GM19025 (cell line): ENCODE results near the gene GSG1L.
"Not testable (repeated sequence)": the region's sequence is repeated elsewhere in the genome, so short reads cannot be mapped to it uniquely, and the experiment has no call there.

ENCODE experiments used
- ATAC-seq: cut with Tn5 transposase; IDR thresholded peaks from one replicate; pipeline ENCODE4 v1.9.1; 2021; ENCODE audit warnings: mild to moderate bottlenecking, low read depth, moderate library complexity; ENCODE audit not compliant: unreplicated experiment

GSG1L gene

DNA sequence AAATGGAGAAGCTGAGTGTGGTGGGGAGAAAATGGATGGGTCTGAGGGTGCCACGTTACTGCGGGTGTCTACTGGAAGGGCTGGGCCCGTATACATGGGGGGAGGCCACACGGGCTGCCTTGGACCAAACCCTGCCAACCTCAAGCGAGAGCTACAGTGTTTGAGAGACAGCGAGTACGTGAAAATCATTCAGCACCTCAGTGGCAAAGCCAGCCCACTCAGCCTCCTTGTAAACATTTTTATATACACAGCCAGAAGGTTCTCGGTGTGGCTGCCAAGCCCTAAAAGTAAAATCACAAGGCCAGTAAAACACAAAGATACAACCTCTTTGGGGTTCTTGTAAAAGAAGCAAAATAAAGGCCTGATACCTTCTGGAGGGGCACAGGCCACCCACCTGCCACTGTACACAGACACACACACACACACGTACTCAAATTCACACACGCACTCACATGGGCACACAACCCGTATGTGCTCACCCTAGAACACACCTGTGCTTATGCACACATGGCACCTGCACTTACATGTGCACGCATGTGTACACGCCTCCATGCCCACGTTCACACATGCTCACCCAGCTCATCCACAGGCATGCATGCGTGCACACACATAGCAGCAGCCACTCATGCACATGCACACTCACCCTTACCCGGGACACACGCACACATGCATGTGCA, 102.8 kb downstream of the GSG1L start:
- ATAC-seq, result no peak

DNA sequence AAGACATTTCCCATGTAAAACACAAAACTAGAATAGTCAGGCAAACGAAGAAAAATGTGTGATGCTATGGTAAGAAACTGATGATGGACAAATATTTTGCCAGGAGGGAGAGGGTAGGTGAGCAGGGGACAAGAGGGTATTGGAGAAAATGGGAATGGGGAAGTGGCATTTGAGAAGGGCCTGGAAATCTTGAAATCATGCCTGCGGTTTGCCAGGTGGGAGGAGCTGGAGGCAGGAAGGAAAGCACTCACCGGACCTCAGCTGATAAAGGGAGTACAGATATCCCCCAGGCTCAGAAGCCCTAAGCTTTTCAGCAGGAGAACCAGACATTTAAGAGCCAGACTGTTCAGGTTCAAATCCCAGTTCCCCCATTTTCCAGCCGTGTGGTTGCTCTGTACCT, 103.6 kb downstream of the GSG1L start:
- no peak for ATAC-seq

DNA sequence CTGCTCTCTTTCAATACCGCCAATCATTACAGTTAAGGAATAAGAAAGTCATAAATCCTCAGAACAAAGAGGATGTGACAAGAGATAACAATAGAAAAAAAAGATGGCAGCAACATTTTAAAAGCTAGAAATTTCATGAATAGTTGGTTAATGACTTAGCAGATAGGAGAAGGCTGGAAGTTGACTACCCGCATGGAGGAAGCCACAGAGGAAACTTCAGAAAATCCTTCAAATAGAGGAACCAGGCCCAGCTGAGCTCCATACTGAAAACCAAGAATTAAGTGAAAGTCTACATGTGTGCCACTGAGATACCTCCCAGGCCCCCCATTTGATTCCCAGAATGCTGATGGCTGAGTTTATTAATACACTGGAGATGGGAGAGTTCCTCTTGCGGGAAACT, 109.3 kb downstream of the GSG1L start:
- ATAC-seq, result no peak

DNA sequence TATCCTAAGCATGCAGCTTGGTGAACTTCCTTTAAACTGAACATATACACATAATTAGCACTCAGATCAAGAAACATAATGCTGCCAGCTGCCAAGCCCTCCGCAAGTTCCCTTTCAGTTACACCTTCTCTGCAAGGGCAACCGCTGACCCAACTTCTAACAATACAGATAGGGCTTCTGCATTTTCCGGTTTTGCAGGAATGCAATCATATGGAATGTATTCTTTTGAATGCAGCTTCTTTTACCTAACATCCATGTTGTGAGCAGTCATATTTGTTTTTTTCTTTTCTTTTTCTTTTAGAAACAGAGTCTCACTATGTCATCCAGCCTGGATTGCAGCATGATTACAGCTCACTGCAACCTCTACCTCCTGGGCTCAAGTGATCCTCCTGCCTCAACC, 110.7 kb downstream of the GSG1L start:
- ATAC-seq, result no peak

DNA sequence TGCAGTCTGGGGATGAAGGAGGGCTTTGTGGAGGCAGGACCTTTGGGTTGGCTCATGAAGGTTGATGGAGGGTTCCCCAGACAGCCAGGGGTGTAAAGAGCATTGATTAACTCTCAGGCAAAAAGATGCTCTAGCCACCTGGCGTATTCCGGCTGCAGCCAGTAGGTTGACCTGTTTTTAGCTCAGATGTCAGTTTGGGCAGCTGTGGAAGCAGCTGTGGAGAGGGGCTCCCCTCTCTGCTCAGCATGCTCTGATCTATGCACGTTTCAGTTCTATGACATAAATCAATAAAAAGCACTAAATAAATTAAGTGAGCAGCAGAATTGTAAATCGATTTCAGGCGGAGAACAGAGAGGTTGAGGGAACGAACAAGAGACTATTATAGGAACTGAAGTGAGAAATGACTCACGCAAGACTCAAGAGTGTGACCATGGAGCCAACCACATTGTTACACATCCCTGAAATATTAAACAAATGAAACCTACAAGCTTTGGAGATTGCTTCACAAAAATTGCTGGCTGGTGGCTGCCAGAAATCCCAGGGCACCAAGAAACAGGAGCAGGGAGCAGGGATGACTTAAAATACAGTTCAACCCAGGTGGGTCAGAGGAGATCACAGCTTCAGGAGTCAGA, 111.9 kb downstream of the GSG1L start:
- no peak for ATAC-seq

DNA sequence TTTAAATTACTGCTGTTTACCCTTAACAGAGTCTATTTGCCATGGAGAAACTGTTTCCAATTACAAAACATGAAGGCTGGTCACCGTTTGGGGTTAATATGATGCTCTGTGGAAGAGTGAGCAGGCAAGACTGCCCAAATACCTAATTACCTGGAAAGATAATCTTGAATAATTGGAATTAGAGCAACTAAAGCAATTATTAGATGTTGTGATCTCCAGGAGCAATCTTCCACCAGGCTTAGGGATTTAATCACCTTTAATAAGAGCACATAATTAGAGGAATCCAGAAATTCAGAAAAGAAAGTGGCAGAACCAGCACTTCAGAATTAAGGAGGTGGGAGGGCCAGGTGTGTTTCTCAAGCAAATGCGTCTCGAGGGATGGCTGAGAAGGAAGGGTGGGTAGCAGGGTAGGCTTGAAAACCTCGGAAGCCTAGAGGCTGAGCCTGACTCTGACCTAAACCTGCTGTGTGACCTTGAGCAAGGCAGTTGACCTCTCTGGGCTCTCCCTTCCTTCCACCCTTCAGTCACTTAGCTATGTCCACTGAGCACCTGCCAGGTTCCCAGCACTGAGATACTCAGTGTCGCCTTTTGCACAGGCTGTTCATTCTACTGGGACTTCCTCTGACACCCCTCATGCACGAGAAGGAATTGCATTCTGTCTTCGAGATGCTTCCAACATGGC, 113.2 kb downstream of the GSG1L start:
- ATAC-seq, result no peak

DNA sequence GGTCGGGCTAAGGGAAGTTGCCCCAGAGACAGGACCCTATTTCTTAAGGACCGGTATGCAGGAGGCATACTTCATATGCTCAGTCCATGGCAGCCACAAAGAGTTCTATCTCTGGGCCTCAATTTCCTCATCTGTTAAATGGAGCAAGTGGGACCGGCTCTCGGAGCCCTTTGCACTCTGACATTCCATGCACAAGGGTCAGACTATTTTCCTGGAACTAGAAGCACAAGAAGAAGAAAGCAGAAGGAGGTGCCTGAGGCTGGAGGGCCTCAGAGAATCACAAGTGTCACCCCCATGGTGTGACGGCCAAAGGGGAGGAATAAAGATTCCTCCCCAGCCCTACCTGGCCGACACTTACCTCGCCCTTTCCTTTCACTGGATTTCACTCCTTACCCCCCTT, 115.8 kb downstream of the GSG1L start:
- no peak for ATAC-seq

DNA sequence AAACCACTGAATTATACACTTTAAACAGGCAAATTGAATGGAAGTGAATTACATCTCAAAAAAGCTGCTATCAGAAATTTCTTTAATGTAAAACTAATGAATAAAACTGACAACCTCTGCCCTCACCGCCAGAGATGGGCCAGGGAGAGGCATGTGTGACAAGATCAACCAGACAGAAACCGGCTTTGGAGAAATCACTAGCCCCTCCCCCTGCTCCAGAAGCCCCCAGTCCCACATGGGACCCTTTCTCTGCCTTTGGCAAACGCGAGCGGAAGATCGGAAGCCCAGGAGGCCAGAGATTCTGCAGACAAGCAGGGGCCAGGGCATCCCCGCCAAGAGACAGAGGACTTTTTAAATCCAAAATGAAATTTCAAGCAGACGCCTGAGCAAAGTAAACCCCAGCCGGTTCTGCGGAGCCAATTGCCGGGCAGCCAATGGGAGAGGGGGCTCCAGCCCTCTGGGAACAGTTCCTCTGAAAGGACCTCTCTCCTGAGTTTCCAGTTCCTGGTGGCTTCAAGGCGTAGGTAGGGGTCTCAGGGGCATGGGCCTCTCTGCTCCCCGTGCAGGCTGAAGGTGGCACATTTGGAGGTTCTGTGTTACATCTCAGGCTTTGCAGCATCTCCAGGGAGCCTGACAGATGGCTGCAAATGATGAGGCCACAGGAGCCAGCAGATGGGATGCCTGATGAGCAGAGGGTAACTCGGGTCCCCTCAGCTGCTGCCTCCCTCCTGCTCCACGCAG, 118.1 kb downstream of the GSG1L start:
- ATAC-seq, result no peak

DNA sequence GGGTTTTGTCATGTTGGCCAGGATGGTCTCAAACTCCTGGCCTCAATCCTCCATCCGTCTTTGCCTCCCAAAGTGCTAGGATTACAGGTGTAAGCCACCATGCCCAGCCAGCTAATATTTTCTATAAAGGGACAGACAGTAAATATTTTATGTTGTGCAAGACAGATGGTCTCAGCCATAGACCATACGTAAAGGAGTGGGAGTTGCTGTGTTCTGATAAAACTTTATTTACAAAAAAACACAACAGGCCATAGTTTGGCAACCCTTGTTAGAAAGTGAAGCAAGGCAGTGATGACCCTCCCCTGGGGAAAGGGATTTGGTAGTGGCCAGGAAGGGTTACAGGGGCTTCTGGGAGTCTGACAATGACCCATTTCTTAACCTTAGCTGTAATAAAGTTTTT, 119.7 kb downstream of the GSG1L start:
- no peak for ATAC-seq

DNA sequence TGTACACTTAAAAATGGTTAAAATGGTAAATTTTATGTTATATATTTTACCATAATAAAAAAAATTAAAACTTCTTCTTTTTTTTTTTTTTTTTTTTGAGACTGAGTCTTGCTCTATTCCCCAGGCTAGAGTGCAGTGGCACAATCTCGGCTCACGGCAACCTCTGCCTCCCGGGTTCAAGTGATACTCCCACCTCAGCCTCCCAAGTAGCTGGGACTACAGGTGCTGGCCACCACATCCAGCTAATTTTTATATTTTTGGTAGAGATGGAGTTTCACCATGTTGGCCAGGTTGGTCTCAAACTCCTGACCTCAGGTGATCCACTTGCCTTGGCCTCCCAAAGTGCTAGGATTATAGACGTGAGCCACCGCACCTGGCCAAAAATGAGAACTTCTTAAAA, 121.4 kb downstream of the GSG1L start:
- not testable (repeated sequence) for ATAC-seq

DNA sequence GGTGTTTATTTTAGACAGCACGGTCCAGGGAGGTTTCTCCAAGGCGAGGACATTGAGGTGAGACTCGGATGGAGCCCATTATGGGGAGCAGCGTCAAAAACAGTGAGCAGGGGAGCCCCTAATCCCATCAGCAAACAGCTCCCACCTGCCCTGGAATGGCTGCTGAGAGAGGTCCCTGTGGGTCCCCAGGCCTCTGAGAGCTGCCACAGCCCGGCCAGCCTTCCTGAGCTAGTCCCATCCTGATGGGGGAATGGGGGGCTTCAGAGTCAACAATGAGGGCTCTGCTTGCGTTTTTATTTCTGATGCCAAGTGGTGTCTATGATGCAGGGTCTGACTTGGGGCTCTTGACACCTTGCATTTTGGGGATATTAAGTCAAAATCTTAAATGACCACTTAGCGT, 128.4 kb downstream of the GSG1L start:
- ATAC-seq, result no peak

DNA sequence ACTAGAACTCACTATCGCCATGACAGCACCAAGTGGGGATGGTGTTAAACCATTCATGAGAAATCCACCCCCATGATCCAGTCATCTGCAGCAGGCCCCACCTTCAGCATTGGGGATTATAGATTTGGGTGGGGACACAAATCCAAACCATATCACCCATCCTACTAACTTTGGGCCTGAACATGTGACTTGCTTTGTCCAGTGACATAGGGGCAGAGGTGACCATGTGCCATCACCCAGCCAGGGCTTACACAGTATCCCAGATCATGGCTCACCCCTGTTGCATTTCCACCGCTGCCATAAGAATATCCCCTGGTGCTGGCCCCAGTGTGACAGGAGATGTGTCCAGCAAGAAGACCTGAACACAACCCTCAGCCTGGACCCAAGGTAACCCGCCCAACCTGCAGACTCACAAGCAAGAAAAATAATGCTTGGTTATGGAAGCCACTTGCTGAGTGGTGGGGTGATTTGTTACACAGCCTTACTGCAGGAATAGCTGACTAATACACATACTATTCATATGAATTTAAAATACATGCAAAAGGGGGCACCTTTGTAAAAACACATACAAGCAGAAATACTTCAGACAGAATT, 130.9 kb downstream of the GSG1L start:
- no peak for ATAC-seq

DNA sequence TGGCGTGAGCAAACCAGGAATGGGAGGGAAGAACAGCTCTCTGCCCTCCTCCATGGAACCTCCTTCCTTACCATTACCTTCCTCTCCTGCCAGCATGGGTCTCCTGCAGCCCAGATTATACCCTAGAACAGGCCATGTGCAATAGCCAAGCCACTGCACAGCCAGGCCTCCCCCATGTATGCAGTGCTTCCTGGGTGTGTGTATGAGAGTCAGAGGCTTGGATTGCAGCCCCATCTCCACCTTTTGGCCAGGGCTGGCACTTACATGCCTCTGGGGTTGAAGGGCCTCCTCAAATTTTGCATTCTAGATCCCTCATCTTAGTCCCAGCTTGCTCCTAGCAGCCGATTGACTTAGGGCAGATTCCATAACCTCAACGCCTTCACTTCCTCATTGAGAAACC, 133.7 kb downstream of the GSG1L start:
- ATAC-seq, result no peak

DNA sequence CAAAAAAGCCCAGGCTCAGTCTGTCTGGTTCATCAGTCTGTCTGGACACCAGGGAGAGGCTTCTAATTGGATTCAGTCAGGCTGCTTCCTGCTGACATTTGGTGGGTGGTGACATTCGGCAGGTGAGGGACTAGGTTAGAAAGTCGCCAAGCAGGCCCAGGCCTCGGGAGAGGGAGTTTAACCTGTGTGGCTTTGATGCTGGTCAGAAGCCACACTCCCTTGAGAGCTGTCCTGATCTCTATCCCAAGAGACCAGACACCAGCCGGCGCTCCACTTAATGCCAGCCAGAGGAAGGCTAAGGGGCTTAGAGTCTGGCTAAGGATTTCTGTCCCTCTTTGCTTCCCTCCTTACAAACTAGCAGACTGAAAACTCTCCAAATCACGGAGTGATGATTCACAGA, 135.0 kb downstream of the GSG1L start:
- no peak for ATAC-seq

DNA sequence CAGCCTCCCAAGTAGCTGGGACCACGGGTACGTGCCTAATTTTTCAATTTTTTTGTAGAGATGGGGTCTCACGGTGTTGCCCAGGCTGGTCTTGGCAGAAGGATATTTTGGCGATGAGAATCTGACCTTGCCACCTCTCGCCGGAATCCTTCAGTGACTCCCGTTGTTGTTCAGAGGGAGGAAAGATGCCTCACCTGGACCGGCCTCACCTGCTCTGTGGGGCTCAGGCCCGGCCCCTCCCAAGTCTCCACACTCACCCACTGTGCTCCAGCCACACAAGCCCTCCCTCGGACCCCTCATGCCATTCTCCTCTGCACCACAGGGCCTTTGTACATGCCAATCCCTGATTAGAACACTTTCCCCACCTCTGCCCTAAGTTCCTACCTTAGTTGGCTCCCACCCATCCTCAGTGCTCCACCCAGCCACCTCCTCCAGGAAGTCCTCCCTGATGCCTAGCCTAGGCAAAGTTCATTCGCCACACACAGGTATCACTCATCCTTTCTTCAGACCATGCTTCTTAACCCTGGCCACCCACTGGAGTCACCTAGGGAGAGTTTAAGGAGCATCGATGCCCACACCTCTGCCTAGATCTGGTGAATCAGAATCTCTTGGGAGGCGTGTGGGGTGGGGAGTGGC, 136.1 kb downstream of the GSG1L start:
- ATAC-seq, result no peak

DNA sequence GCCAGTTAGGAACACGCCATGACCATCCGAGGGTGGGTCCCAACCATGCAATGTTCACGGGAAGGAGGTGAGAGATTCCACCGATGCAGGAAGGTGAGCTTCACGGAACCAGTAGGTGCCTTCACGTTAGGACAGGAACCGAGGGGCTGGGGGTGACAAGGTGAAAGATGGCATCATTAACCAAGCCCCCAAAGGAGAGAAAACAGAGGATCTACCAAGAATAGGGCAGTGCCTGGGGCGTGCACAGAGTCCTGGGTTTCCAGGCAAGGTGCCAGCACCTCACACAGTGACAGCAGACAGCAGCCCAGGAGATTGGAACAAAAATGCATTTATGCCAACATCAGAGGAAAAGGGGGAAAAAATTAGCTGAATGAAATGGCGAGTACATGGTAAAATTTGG, 137.9 kb downstream of the GSG1L start:
- ATAC-seq, result no peak

DNA sequence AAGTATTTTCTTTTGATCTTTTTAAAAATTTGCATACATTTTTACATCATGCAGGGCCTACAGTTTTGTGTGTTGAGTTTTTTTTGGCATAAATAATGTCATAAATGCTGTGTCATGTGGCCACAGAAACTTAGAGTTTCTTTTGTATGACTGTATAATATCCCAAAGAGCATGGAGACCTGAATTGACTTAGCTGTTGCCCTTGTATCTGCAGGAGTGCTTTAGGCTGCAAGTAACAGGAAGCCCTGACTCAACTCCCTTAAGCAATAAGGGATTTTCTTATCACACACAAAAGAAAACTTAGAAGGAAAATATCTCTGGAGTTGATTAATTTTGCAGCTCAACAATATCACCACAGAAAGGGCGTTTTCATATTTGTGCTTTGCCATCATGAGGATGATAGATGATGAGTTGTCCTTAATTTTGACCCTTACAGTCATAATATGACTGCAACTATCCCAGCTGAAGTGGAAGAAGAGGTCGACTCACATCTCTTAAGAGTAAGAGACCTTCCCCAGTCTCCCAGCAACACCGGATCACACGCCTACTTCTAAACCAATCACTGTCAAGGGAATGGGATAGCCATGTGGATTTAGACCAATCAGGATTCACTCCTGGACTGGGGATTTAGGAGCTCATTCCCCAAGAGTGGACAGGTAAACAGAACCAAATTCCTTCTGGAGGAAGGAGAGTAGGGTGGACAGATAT, 138.9 kb downstream of the GSG1L start:
- ATAC-seq, result no peak

DNA sequence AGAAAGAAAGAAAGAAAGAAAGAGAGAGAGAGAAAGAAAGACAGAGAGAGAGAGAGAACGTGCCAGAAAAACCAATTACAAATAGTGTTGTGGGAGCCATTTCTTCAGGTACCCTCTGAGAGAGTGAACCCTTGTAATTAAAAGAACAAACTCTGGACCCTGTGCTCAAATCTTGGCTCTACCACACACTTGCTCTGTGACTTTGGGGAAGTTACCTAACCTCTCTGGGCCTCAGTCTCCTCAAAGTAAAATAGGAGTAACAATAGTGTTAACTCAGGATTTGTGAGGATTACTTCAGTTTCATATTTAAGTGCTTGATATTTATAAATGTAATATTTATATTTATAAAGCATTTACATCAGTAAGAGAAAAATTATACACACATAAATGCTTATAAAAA, 139.8 kb downstream of the GSG1L start:
- ATAC-seq, result no peak

DNA sequence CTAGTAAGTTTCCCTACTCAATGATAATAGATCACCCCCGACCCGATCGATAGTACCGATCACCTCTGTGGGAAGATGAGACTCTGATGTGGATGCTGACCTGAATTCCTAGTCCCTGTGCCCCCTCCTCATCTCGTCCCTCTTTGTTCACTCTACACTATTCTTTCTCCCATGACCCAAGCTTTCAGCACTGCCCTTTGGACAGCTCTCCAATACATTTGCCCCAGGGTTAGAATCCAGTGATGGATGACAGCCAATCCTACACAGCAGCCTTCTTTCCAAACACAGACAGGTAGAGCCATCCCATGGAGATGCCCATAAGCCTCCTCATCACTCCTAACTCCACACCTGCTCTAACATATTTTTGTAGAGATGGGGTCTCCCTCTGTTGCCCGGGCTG, 141.1 kb downstream of the GSG1L start:
- no peak for ATAC-seq

DNA sequence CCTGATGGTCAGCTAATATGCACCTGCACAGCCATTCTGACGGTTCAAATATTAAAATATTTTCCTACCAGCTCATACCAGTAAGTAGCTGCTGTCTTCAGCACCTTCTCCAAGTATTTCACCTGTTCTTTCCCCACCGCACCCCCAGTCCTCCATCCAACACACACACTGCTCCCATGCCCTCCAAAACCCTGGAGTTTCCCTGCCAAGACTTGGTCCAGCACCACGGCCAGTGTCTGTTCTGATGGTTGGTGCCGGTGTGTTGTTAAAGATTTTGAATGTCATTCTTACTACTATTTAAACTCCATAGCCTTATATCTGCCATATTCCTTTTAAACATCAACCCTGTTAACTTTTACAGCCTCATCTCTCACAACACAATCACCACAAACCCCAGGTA, 142.4 kb downstream of the GSG1L start:
- no peak for ATAC-seq
